Measurements from ENCODE around the gene NAA38. TPM values are rescaled to one million over a fixed set of nuclear protein-coding genes. Genes with fewer than 3 reads are reported as not detected.
A peak's percentile ranks its signal among the peaks of the same experiment; 100 is the strongest.

Gene NAA38
- total RNA-seq, 5 donors from 2014 or later (not counting 1 experiment from before 2014, with no cell fraction given), result 15.8 to 40.6 (median 33.6) TPM

DNA sequence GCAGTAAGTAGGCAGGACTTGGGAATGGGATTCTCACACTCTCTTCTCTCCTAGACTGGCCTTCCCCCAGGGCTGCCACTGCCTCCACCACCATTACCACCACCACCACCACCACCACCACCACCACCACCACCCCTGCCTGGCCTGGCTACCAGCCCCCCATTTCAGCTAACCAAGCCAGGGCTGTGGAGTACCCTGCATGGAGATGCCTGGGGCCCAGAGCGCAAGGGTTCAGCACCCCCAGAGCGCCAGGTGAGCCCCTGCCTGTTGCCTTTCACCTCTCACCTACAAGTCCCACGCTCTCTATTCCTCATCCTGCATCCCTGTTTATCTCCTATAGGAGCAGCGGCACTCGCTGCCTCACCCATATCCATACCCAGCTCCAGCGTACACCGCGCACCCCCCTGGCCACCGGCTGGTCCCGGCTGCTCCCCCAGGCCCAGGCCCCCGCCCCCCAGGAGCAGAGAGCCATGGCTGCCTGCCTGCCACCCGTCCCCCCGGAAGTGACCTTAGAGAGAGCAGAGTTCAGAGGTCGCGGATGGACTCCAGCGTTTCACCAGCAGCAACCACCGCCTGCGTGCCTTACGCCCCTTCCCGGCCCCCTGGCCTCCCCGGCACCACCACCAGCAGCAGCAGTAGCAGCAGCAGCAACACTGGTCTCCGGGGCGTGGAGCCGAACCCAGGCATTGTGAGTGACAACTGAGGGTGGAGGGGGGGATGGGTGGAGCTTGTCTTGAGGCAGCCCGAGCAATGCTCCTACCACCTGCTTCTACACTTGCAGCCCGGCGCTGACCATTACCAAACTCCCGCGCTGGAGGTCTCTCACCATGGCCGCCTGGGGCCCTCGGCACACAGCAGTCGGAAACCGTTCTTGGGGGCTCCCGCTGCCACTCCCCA lies 10.3 kb downstream of the NAA38 start:
- H3K4me1 ChIP-seq (ENCODE audit: control insufficient read depth in 1 of 2, extremely low read depth in 1 of 2, insufficient read depth in 2 of 2, low read length in 2 of 2), result peaks cover 16 to 49% of the 10 kb centered on the region in 2 experiments
- CTCF ChIA-PET, result no interaction called here
- POLR2A ChIA-PET, result no interaction called here
- H3K27ac ChIP-seq (ENCODE audit: low read length), result no peak overlapping the region
- WGBS (ENCODE audit: insufficient coverage), result 93% methylated on average over 8 of the region's 34 CpGs
- peaks cover 5% of the 10 kb centered on the region for H3K36me3 Mint-ChIP-seq
- no peak overlapping the region for H3K4me3 ChIP-seq (ENCODE audit: control insufficient read depth in 1 of 2, extremely low read depth in 1 of 2, low read length in 1 of 2)
- ATAC-seq (replicated peaks in 1 of 4) (no peak), DNase-seq (peak in 3 of 35 experiments; percentile 15 to 28 (median 24))
- H3K9me3 Mint-ChIP-seq, result no peaks in the 10 kb centered on the region
- H3K27me3 Mint-ChIP-seq, result no peaks in the 10 kb centered on the region
- H3K36me3 ChIP-seq (ENCODE audit: control insufficient read depth in 2 of 2, extremely low read depth in 1 of 2, insufficient read depth in 1 of 2, low read length in 1 of 2), result peaks cover 5 to 40% of the 10 kb centered on the region in 2 donors
- no peaks in the 10 kb centered on the region for H3K9me3 ChIP-seq
- peaks cover 35 to 46% (median 46%) of the 10 kb centered on the region in 3 donors for H3K4me1 Mint-ChIP-seq
- peak overlapping the region in 1 of 3 donors; percentile 56 for H3K4me3 Mint-ChIP-seq
- no peaks in the 10 kb centered on the region for H3K27me3 ChIP-seq (replicated peaks in 1 of 2; ENCODE audit: control insufficient read depth in 2 of 2, extremely low read depth in 1 of 2, insufficient read depth in 2 of 2, low read length in 1 of 2)
- H3K27ac Mint-ChIP-seq, result no peak overlapping the region

DNA sequence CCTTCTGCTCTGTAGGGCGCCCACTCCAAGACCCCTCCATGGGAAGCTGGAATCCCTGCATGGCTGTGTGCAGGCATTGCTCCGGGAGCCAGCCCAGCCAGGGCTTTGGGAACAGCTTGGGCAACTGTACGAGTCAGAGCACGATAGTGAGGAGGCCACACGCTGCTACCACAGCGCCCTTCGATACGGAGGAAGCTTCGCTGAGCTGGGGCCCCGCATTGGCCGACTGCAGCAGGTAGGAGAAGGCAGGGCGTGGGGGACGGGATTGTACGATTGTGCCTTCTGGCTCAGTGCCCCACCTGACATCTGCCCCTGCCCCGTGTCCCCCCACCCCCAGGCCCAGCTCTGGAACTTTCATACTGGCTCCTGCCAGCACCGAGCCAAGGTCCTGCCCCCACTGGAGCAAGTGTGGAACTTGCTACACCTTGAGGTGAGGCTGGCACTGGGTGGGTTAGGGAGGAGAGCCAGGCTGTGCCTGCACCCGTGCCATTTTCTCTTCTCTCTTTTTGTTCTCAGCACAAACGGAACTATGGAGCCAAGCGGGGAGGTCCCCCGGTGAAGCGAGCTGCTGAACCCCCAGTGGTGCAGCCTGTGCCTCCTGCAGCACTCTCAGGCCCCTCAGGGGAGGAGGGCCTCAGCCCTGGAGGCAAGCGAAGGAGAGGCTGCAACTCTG lies 11.2 kb downstream of the NAA38 start:
- H3K36me3 ChIP-seq (ENCODE audit: control insufficient read depth in 2 of 2, extremely low read depth in 1 of 2, insufficient read depth in 1 of 2, low read length in 1 of 2), result peaks cover 5 to 40% of the 10 kb centered on the region in 2 donors
- ChIA-PET CTCF (interaction anchor here in 1 of 2 donors (1.6 to 1.7 kb wide), 2 partner anchors 11 to 15 kb away, joined by 3 to 9 read pairs; partner anchors contain the start of gene NAA38), POLR2A (interaction anchor here (0.6 to 1.6 kb wide), 2 partner anchors 11 to 12 kb away, joined by 3 to 9 read pairs; partner anchors contain the start of genes KDM6B (in 1 of the 2) and NAA38 (in 1 of the 2))
- no peak for ATAC-seq (replicated peaks in 1 of 4)
- H3K4me1 Mint-ChIP-seq, result peaks cover 30 to 46% (median 41%) of the 10 kb centered on the region in 3 donors
- peak overlapping the region; percentile 31 to 100 (median 39) for H3K4me3 Mint-ChIP-seq
- peaks cover 16 to 49% of the 10 kb centered on the region in 2 experiments for H3K4me1 ChIP-seq (ENCODE audit: control insufficient read depth in 1 of 2, extremely low read depth in 1 of 2, insufficient read depth in 2 of 2, low read length in 2 of 2)
- 90% methylated on average over 14 of the region's 22 CpGs for WGBS (ENCODE audit: insufficient coverage)
- H3K27ac Mint-ChIP-seq, result peak overlapping the region; percentile 46 to 48
- peaks cover 5% of the 10 kb centered on the region for H3K36me3 Mint-ChIP-seq
- H3K4me3 ChIP-seq (ENCODE audit: control insufficient read depth in 1 of 2, extremely low read depth in 1 of 2, low read length in 1 of 2), result no peak overlapping the region
- no peaks in the 10 kb centered on the region for H3K27me3 ChIP-seq (replicated peaks in 1 of 2; ENCODE audit: control insufficient read depth in 2 of 2, extremely low read depth in 1 of 2, insufficient read depth in 2 of 2, low read length in 1 of 2)
- DNase-seq, result peak in 2 of 35 experiments; percentile 8 to 10
- H3K27ac ChIP-seq (ENCODE audit: low read length), result no peak overlapping the region
- no peaks in the 10 kb centered on the region for H3K9me3 Mint-ChIP-seq
- no peaks in the 10 kb centered on the region for H3K9me3 ChIP-seq
- H3K27me3 Mint-ChIP-seq, result no peaks in the 10 kb centered on the region

DNA sequence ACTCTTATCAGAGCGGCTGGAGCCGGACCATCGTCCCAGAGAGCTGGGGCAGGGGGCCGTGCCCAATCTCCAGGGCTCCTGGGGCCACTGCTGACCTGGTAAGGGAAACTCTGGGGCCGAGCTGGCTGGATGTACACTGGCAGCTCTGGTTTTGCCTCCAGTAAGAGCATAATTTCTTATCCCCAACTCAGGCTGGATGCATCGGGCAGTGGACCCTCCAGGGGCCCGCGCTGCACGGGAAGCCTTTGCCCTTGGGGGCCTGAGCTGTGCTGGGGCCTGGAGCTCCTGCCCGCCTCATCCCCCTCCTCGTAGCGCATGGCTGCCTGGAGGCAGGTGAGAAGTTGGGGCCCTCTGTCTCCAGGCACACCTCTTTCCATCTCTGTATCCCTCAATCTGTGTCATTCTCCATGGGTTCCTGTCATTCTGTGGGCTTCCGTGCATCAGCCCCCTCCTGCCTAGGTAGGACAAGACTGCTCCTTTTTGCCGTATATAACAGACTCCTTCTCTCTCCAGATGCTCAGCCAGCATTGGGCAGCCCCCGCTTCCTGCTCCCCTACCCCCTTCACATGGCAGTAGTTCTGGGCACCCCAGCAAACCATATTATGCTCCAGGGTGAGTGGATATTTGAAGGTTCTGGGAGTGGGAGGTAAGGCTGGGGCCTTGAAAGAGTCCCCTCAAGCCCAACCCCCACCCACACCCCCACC lies 11.8 kb downstream of the NAA38 start:
- H3K4me3 ChIP-seq (ENCODE audit: control insufficient read depth in 1 of 2, extremely low read depth in 1 of 2, low read length in 1 of 2), result peak overlapping the region in 1 of 2 donors; percentile 91
- Mint-ChIP-seq H3K4me1 (peaks cover 30 to 46% (median 41%) of the 10 kb centered on the region in 3 donors), H3K27ac (peak overlapping the region; percentile 55 to 96), H3K4me3 (peak overlapping the region; percentile 87 to 100 (median 94)), H3K27me3 (no peaks in the 10 kb centered on the region), H3K9me3 (no peaks in the 10 kb centered on the region), H3K36me3 (peaks cover 8% of the 10 kb centered on the region)
- peak overlapping the region; percentile 100 for H3K27ac ChIP-seq (ENCODE audit: low read length)
- peak in 1 of 35 experiments; percentile 28 for DNase-seq
- no peak for ATAC-seq (replicated peaks in 1 of 4)
- ChIA-PET POLR2A (interaction anchor here (0.6 to 1.6 kb wide), 6 partner anchors 10 to 1015 kb away, joined by 3 to 13 read pairs (median 4); partner anchors contain the start of gene NAA38 (in 1 of the 2)), CTCF (interaction anchor here (0.5 to 1.7 kb wide), 4 partner anchors 10 to 17 kb away, joined by 3 to 9 read pairs (median 4); partner anchors contain the start of gene NAA38 (in 1 of the 2))
- WGBS (ENCODE audit: insufficient coverage), result 81% methylated on average over 9 of the region's 15 CpGs
- H3K9me3 ChIP-seq, result no peaks in the 10 kb centered on the region
- no peaks in the 10 kb centered on the region for H3K27me3 ChIP-seq (replicated peaks in 1 of 2; ENCODE audit: control insufficient read depth in 2 of 2, extremely low read depth in 1 of 2, insufficient read depth in 2 of 2, low read length in 1 of 2)
- H3K4me1 ChIP-seq (ENCODE audit: control insufficient read depth in 1 of 2, extremely low read depth in 1 of 2, insufficient read depth in 2 of 2, low read length in 2 of 2), result peaks cover 21 to 49% of the 10 kb centered on the region in 2 experiments
- H3K36me3 ChIP-seq (ENCODE audit: control insufficient read depth in 2 of 2, extremely low read depth in 1 of 2, insufficient read depth in 1 of 2, low read length in 1 of 2), result peaks cover 5 to 44% of the 10 kb centered on the region in 2 donors

- peaks cover 4% of the 10 kb centered on the region for H3K36me3 Mint-ChIP-seq
- peak; percentile 23 to 51 (median 42) for ATAC-seq (replicated peaks in 1 of 4)
Observed at GRCh38 chr17:7844292-7845154, 12.8 kb downstream of the NAA38 start.

More at GRCh38 chr17:7844292-7845154, 12.8 kb downstream of the NAA38 start:
- H3K27me3 ChIP-seq (replicated peaks in 1 of 2; ENCODE audit: control insufficient read depth in 2 of 2, extremely low read depth in 1 of 2, insufficient read depth in 2 of 2, low read length in 1 of 2), result no peaks in the 10 kb centered on the region
- POLR2A ChIA-PET, result interaction anchor here (0.5 to 1.6 kb wide), 10 partner anchors 9 to 1014 kb away, joined by 3 to 13 read pairs (median 4); partner anchors contain the start of gene NAA38 (in 1 of the 2)
- no peaks in the 10 kb centered on the region for H3K9me3 ChIP-seq
- no peaks in the 10 kb centered on the region for H3K9me3 Mint-ChIP-seq
- peak overlapping the region; percentile 87 to 91 for H3K4me3 ChIP-seq (ENCODE audit: control insufficient read depth in 1 of 2, extremely low read depth in 1 of 2, low read length in 1 of 2)
- peak overlapping the region; percentile 100 for H3K27ac ChIP-seq (ENCODE audit: low read length)
- CTCF ChIA-PET, result interaction anchor here in 1 of 2 donors (1.2 to 1.7 kb wide), 3 partner anchors 9 to 17 kb away, joined by 3 to 9 read pairs (median 6); partner anchors contain the start of gene NAA38
- H3K36me3 ChIP-seq (ENCODE audit: control insufficient read depth in 2 of 2, extremely low read depth in 1 of 2, insufficient read depth in 1 of 2, low read length in 1 of 2), result peaks cover 5 to 44% of the 10 kb centered on the region in 2 donors
- DNase-seq, result peak in 34 of 35 experiments; percentile 61 to 90 (median 74)
- no peaks in the 10 kb centered on the region for H3K27me3 Mint-ChIP-seq
- H3K4me3 Mint-ChIP-seq, result peak overlapping the region; percentile 87 to 100 (median 94)
- H3K4me1 ChIP-seq (ENCODE audit: control insufficient read depth in 1 of 2, extremely low read depth in 1 of 2, insufficient read depth in 2 of 2, low read length in 2 of 2), result peaks cover 31 to 59% of the 10 kb centered on the region in 2 experiments
- under 1% methylated on average over 60 of the region's 71 CpGs for WGBS (ENCODE audit: insufficient coverage)
- peaks cover 39 to 56% (median 50%) of the 10 kb centered on the region in 3 donors for H3K4me1 Mint-ChIP-seq
- peak overlapping the region; percentile 96 to 98 for H3K27ac Mint-ChIP-seq

All from T-cell (primary cell).